KMS-11 (cell line): Measurements from ENCODE around the gene GCGR.

ENCODE experiments used
- H2AFZ ChIP-seq: fragments of 200-600 bp; sonication (generic); 2 replicates; pipeline ENCODE4 v1.6.1; 2016; ENCODE audit warnings: antibody characterized with exemption, mixed run types, low read depth
- H3K27ac ChIP-seq: fragments of 200-600 bp; sonication (generic); 2 replicates; pipeline ENCODE4 v1.6.1; 2016; ENCODE audit warnings: mild to moderate bottlenecking, mixed run types
- H3K27me3 ChIP-seq: fragments of 200-600 bp; sonication (generic); 2 replicates; pipeline ENCODE4 v1.6.1; 2017; ENCODE audit warnings: mild to moderate bottlenecking, low read depth, mixed run types, moderate library complexity; ENCODE audit not compliant: insufficient read depth
- H3K36me3 ChIP-seq: fragments of 200-600 bp; sonication (generic); 2 replicates; pipeline ENCODE4 v1.6.1; 2017; ENCODE audit warnings: mild to moderate bottlenecking, mixed run types; ENCODE audit not compliant: insufficient read depth
- H3K4me1 ChIP-seq: fragments of 200-600 bp; sonication (generic); 2 replicates; pipeline ENCODE4 v1.6.1; 2016; ENCODE audit warnings: mild to moderate bottlenecking, low read depth, mixed run types; ENCODE audit not compliant: poor library complexity, severe bottlenecking
- H3K4me2 ChIP-seq: fragments of 200-600 bp; sonication (generic); 2 replicates; pipeline ENCODE4 v1.7.0; 2016; ENCODE audit warnings: mild to moderate bottlenecking, mixed run types
- H3K4me3 ChIP-seq: fragments of 200-600 bp; sonication (generic); IDR thresholded peaks from 2 replicates; pipeline ENCODE4 v1.6.1; 2017; ENCODE audit warnings: low read depth, low read length, mixed read lengths; ENCODE audit not compliant: insufficient read depth
- H3K79me2 ChIP-seq: fragments of 200-600 bp; sonication (generic); 2 replicates; pipeline ENCODE4 v1.6.1; 2016; ENCODE audit warnings: low read depth, mixed run types; ENCODE audit not compliant: insufficient read depth
- H3K9ac ChIP-seq: fragments of 200-600 bp; sonication (generic); 2 replicates; pipeline ENCODE4 v1.6.1; 2016; ENCODE audit warnings: mild to moderate bottlenecking, mixed run types
- H4K20me1 ChIP-seq: fragments of 200-600 bp; sonication (generic); 2 replicates; pipeline ENCODE4 v1.6.1; 2016; ENCODE audit warnings: mild to moderate bottlenecking, mixed run types; ENCODE audit not compliant: insufficient read depth
- TF ChIP-seq, protein P1 (sequence below): fragments of 200-600 bp; sonication (generic); conservative IDR thresholded peaks from 2 replicates; pipeline ENCODE4 v1.6.1; 2017; ENCODE audit warnings: low read depth, mild to moderate bottlenecking, antibody characterized with exemption, low read length, moderate library complexity, mixed read lengths

GCGR gene

GRCh38 chr17:81844327-81844851, 40.4 kb downstream of the GCGR start:
- H4K20me1 ChIP-seq = 0 out of 2 replicates have a peak, but pooled peaks cover 4% of the 10 kb centered on the region
- H3K4me3 ChIP-seq = no peak overlapping the region
- no peak overlapping the region for H3K4me2 ChIP-seq
- H3K4me1 ChIP-seq = no peaks in the 10 kb centered on the region
- TF ChIP-seq, protein P1, sequence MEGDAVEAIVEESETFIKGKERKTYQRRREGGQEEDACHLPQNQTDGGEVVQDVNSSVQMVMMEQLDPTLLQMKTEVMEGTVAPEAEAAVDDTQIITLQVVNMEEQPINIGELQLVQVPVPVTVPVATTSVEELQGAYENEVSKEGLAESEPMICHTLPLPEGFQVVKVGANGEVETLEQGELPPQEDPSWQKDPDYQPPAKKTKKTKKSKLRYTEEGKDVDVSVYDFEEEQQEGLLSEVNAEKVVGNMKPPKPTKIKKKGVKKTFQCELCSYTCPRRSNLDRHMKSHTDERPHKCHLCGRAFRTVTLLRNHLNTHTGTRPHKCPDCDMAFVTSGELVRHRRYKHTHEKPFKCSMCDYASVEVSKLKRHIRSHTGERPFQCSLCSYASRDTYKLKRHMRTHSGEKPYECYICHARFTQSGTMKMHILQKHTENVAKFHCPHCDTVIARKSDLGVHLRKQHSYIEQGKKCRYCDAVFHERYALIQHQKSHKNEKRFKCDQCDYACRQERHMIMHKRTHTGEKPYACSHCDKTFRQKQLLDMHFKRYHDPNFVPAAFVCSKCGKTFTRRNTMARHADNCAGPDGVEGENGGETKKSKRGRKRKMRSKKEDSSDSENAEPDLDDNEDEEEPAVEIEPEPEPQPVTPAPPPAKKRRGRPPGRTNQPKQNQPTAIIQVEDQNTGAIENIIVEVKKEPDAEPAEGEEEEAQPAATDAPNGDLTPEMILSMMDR = no peak
- H3K36me3 ChIP-seq = peaks cover 12% of the 10 kb centered on the region; the same call in 1 of the 2 replicates
- H3K27ac ChIP-seq = no peak overlapping the region
- no peaks in the 10 kb centered on the region for H3K27me3 ChIP-seq
- H3K79me2 ChIP-seq = no peaks in the 10 kb centered on the region
- H2AFZ ChIP-seq = no peak overlapping the region
- no peak overlapping the region for H3K9ac ChIP-seq

- no peak overlapping the region for H3K27ac ChIP-seq
- no peaks in the 10 kb centered on the region for H3K27me3 ChIP-seq
- H3K4me3 ChIP-seq = no peak overlapping the region
- H4K20me1 ChIP-seq = 0 out of 2 replicates have a peak, but pooled peaks cover 4% of the 10 kb centered on the region
- no peak overlapping the region for H3K4me2 ChIP-seq
- H2AFZ ChIP-seq = no peak overlapping the region
- TF ChIP-seq, protein P1 = no peak
- no peak overlapping the region for H3K9ac ChIP-seq
- H3K36me3 ChIP-seq = peaks cover 12% of the 10 kb centered on the region; the same call in 1 of the 2 replicates
- H3K79me2 ChIP-seq = no peaks in the 10 kb centered on the region
- H3K4me1 ChIP-seq = no peaks in the 10 kb centered on the region
These were observed 40.9 kb downstream of the GCGR start for GRCh38 chr17:81844887-81845286.

DNA sequence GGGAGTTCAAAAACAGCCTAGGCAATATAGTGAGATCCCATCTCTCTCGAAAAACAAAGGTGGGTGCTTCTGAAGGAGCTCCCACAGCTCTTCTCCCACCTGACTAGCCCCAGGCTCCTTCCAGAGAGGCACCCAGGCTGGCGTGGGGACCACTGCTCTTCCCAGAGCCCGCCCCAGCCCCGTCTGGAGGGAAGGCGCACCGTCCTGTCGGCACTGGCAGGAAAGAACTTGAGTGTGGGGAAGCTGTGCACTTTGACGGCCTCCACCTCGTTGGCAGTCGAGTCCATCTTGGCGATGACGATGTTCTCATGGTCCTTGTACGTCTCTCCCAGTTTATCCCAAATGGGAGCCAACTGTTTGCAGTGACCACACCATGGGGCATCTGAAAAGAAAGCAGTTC, 41.4 kb downstream of the GCGR start:
- H4K20me1 ChIP-seq = 0 out of 2 replicates have a peak, but pooled peaks cover 4% of the 10 kb centered on the region
- no peak overlapping the region for H3K4me2 ChIP-seq
- H3K27me3 ChIP-seq = no peaks in the 10 kb centered on the region
- no peak overlapping the region for H3K9ac ChIP-seq
- TF ChIP-seq, protein P1 = no peak
- H3K27ac ChIP-seq = no peak overlapping the region
- no peak overlapping the region for H2AFZ ChIP-seq
- no peak overlapping the region for H3K4me3 ChIP-seq
- peaks cover 12% of the 10 kb centered on the region; the same call in 1 of the 2 replicates for H3K36me3 ChIP-seq
- H3K4me1 ChIP-seq = no peaks in the 10 kb centered on the region
- H3K79me2 ChIP-seq = no peaks in the 10 kb centered on the region

DNA sequence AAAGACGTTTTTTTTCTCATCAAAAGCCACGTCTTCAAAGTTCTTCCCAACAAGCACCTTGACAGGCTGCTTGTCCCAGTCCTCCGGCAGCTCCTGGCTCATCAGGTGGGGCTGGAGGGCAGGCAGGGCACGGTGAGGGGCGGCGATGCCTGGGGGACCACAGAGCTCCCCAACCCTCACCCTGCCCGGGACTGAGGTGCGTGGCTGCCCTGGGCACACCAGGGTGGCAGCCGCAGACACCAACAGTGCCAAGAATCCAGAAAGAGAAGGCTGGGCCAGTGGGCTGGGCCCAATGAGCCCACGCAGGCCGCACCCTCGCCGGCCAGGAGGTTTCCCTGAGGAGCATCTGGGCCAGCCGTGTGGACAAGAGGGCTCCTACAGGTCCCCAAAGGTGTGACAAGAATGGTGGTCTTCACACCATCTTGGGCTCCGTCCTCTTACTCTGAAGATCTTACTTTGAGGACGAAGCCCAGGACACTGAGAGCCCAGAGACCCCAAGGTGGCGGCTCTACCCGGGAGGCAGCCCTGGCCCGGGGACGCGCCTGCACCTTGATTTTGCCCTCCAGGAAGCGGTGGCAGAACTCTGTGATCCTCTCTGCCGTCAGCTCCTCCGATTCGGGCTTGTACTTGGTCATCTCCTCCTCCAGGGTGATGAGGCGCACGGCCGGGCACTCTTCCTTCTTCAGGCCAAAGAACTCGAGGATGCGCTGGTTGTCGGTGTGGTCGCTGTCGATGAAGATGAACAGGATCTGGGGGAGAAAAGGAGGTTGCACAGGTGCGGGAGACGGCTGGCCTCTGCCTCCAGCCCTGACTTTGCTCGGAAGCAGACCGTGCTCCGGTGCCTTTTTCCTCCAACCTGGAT, 42.2 kb downstream of the GCGR start:
- peaks cover 12% of the 10 kb centered on the region; the same call in 1 of the 2 replicates for H3K36me3 ChIP-seq

More for the DNA sequence above, 42.2 kb downstream of the GCGR start:
- H3K27me3 ChIP-seq = no peaks in the 10 kb centered on the region
- no peak overlapping the region for H3K9ac ChIP-seq
- no peak overlapping the region for H3K27ac ChIP-seq
- H4K20me1 ChIP-seq = 0 out of 2 replicates have a peak, but pooled peaks cover 4% of the 10 kb centered on the region
- H3K4me3 ChIP-seq = no peak overlapping the region
- H3K4me1 ChIP-seq = no peaks in the 10 kb centered on the region
- TF ChIP-seq, protein P1 = no peak
- no peak overlapping the region for H3K4me2 ChIP-seq
- 0 out of 2 replicates have a peak, but pooled peaks cover under 1% of the 10 kb centered on the region for H3K79me2 ChIP-seq
- H2AFZ ChIP-seq = no peak overlapping the region
